GM12892 (cell line): ENCODE measurements around the gene SLC4A5.

Experiments
- POLR2A ChIP-seq: IDR thresholded peaks from 2 replicates; pipeline ENCODE4 v1.6.1; 2011; ENCODE audit warnings: low read depth, low read length, control low read depth
- POLR2AphosphoS5 ChIP-seq: IDR thresholded peaks from 2 replicates; pipeline ENCODE4 v1.6.1; 2011; ENCODE audit warnings: low read depth, low read length, control low read depth

GRCh38 chr2:74361327-74361726 is 18.1 kb upstream of the SLC4A5 start:
- TF ChIP-seq POLR2A, result no peak
- no peak for TF ChIP-seq POLR2AphosphoS5
